ENCODE measurements around the gene MLXIPL.

Gene MLXIPL

DNA sequence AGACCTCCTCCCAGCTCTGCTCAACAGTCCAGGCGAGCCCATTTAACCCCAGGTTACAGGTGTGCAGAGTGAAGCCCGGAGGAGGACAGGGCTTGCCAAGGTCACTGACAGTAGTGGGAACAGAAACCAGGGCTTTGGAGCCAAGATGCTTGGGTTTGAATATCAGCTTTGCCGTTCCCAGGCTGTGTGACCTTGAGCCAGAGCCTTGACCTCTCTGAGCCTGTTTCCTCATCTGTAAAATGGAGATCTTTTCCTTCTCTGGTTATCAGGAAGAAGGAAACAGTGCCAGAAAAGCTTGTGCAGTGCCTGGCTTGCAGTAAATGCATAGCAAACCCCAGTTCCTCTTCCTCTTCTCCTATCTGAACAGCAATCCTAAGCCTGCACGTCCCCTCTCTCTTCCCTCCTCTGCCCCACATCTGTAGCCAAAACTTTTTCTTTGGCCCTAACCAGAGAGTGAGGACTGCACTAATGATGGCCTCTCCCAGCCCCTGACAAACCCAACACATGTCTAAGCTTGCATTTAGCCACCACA is 21.4 kb upstream of the MLXIPL start:
- ATAC-seq = no peak

DNA sequence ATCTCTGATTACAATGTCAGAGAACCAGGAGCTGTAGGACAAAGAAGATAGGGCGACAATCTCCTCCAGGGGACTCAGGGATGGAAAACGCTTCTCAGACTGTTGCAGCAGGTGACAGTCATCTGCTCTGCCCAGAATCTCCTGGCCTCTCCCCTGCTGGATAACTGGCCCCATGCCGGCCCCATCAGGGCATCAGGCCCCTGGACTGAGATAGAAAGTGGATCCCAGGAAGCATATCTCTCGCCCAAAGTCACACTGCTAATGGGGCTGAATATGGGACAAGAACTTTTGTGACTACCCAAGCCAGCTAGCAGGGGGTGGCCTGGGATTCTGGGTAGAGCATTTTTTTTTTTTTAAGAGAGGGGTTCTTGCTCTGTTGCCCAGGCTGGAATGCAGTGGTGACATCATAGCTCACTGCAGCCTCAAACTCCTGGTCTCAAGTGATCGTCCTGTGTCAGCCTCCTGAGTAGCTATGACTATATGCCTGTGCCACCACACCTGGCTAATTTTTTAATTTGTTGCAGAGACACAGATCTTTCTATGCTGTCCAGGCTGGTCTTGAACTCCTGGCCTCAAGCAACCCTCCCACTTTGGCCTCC is 20.5 kb upstream of the MLXIPL start:
- ATAC-seq = no peak
- no peak for TF ChIP-seq ESRRG (CRISPR knock-in tag; IDR thresholded peaks at IDR 0.05)
- TF ChIP-seq, protein P1, sequence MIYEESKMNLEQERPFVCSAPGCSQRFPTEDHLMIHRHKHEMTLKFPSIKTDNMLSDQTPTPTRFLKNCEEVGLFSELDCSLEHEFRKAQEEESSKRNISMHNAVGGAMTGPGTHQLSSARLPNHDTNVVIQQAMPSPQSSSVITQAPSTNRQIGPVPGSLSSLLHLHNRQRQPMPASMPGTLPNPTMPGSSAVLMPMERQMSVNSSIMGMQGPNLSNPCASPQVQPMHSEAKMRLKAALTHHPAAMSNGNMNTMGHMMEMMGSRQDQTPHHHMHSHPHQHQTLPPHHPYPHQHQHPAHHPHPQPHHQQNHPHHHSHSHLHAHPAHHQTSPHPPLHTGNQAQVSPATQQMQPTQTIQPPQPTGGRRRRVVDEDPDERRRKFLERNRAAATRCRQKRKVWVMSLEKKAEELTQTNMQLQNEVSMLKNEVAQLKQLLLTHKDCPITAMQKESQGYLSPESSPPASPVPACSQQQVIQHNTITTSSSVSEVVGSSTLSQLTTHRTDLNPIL (CRISPR knock-in tag; IDR thresholded peaks at IDR 0.05; ENCODE audit: low read depth) = no peak
- TF ChIP-seq ZNF8 (CRISPR knock-in tag; IDR thresholded peaks at IDR 0.05) = no peak
- TF ChIP-seq RARB (CRISPR knock-in tag; IDR thresholded peaks at IDR 0.05) = no peak
- TF ChIP-seq GLIS3 (CRISPR knock-in tag; IDR thresholded peaks at IDR 0.05) = no peak

More for the DNA sequence above, 21.4 kb upstream of the MLXIPL start:
- TF ChIP-seq ISL1 (CRISPR knock-in tag; IDR thresholded peaks at IDR 0.05) (no peak), ESRRG (CRISPR knock-in tag; IDR thresholded peaks at IDR 0.05) (no peak), CSDC2 (CRISPR knock-in tag; IDR thresholded peaks at IDR 0.05) (no peak), SNAI2 (CRISPR knock-in tag; IDR thresholded peaks at IDR 0.05) (no peak), ZNF8 (CRISPR knock-in tag; IDR thresholded peaks at IDR 0.05) (no peak), RARB (CRISPR knock-in tag; IDR thresholded peaks at IDR 0.05) (no peak), ZFP3 (CRISPR knock-in tag; IDR thresholded peaks at IDR 0.05) (no peak), OSR1 (CRISPR knock-in tag; IDR thresholded peaks at IDR 0.05) (no peak), TCF4 (CRISPR knock-in tag; IDR thresholded peaks at IDR 0.05; ENCODE audit: borderline replicate concordance) (no peak), ARNTL (CRISPR knock-in tag; IDR thresholded peaks at IDR 0.05; ENCODE audit: borderline replicate concordance, low read depth) (no peak), ZFP30 (CRISPR knock-in tag; IDR thresholded peaks at IDR 0.05) (no peak), POU6F1 (CRISPR knock-in tag; IDR thresholded peaks at IDR 0.05; ENCODE audit: borderline replicate concordance, low read depth) (no peak)

DNA sequence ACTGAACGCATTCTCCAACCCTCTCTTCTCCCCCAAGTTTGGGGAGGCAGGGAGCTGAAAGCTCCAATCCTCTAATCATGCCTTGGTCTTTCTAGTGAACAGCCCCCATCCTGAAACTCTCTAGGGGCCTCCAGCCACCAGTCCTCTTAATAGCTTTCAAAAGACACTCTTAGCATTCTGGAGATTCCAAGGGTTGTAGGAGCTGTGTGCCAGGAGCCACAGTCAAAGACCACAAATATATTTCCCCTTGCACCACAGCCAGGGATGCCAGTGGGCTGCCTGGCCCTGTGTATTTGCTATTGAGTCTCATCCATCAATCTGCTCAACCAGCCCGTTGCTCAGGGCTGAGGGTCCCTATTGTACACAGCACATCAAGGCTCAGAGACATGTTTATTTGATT is 18.5 kb upstream of the MLXIPL start:
- no peak for ATAC-seq
- TF ChIP-seq PATZ1 (CRISPR knock-in tag; IDR thresholded peaks at IDR 0.05; ENCODE audit: borderline replicate concordance) (no peak), PPARA (CRISPR knock-in tag; IDR thresholded peaks at IDR 0.05; ENCODE audit: borderline replicate concordance) (no peak), ZNF565 (CRISPR knock-in tag; conservative IDR thresholded peaks at IDR 0.05; ENCODE audit: low read depth) (no peak), TCF4 (CRISPR knock-in tag; IDR thresholded peaks at IDR 0.05; ENCODE audit: borderline replicate concordance) (no peak), ZNF70 (CRISPR knock-in tag; IDR thresholded peaks at IDR 0.05) (no peak), CSRNP3 (CRISPR knock-in tag; IDR thresholded peaks at IDR 0.05) (no peak), ZC3H10 (CRISPR knock-in tag; IDR thresholded peaks at IDR 0.05) (no peak), TOX (CRISPR knock-in tag; IDR thresholded peaks at IDR 0.05; ENCODE audit: borderline replicate concordance) (no peak)
- TF ChIP-seq, protein P1 (CRISPR knock-in tag; IDR thresholded peaks at IDR 0.05; ENCODE audit: low read depth) = no peak

DNA sequence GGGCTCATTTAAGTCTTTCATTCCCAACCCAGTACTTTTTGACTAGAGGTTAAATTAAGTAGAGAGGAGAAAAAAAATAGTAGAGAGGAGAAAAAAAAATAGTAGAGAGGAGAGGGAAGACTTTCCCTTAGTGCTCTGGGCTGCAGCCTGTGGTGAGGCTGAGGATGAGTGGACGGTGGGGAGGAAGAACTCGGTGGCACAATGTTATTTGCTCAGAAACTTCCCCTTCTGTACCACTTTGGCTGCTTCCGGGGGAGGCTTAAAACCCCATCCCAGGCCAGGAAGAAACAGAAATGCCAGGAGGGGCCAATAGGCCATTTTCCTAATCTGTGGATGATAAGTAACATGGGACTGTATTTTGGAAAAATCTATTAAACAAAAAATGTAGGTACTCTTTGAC is 14.6 kb upstream of the MLXIPL start:
- ATAC-seq = no peak
- no peak for TF ChIP-seq ZNF8 (CRISPR knock-in tag; IDR thresholded peaks at IDR 0.05)
- TF ChIP-seq CSDC2 (CRISPR knock-in tag; IDR thresholded peaks at IDR 0.05) = no peak
- TF ChIP-seq ARNTL (CRISPR knock-in tag; IDR thresholded peaks at IDR 0.05; ENCODE audit: borderline replicate concordance, low read depth) = no peak
- TF ChIP-seq ZNF565 (CRISPR knock-in tag; conservative IDR thresholded peaks at IDR 0.05; ENCODE audit: low read depth) = no peak
- no peak for TF ChIP-seq ZNF70 (CRISPR knock-in tag; IDR thresholded peaks at IDR 0.05)
- TF ChIP-seq, protein P1 (CRISPR knock-in tag; IDR thresholded peaks at IDR 0.05; ENCODE audit: low read depth) = no peak
- TF ChIP-seq PATZ1 (CRISPR knock-in tag; IDR thresholded peaks at IDR 0.05; ENCODE audit: borderline replicate concordance) = no peak
